Gastroesophageal sphincter (tissue), 4 donors: Measurements from ENCODE around the gene RAB25. TPM values are rescaled to one million over a fixed set of nuclear protein-coding genes. Genes with fewer than 3 reads are reported as not detected.

ENCODE experiments used
- ATAC-seq: fragments of 150-250 bp; one replicate; pipeline ENCODE4 v1.9.1; 2016; ENCODE audit warnings: mild to moderate bottlenecking, moderate library complexity
- H3K27ac ChIP-seq, 4 donors: fragments of 200-600 bp; sonication (generic) in 3 of 4; 1 replicate in 3 of 4; 2 replicates in 1 of 4; pipeline ENCODE4 v1.5.1; 2016 to 2019
- H3K27me3 ChIP-seq: fragments of 200-600 bp; sonication (generic); one replicate; pipeline ENCODE4 v1.5.1; 2019
- H3K36me3 ChIP-seq, 2 donors: fragments of 200-600 bp; sonication (generic); one replicate each; pipeline ENCODE4 v1.5.1; 2019; ENCODE audit warnings: control low read depth in 1 of 2
- H3K4me1 ChIP-seq, 3 donors: fragments of 200-600 bp; sonication (generic); 1 replicate in 2 of 3; 2 replicates in 1 of 3; pipeline ENCODE4 v1.5.1; 2016 to 2019; ENCODE audit warnings: control low read depth in 2 of 3
- H3K4me3 ChIP-seq, 2 donors: fragments of 200-600 bp; sonication (generic); one replicate each; pipeline ENCODE4 v1.5.1; 2019; ENCODE audit warnings: mild to moderate bottlenecking in 1 of 2, moderate library complexity in 1 of 2
- H3K9me3 ChIP-seq, 3 donors: fragments of 200-600 bp; sonication (generic); one replicate each; pipeline ENCODE4 v1.5.1; 2017 to 2019; ENCODE audit warnings: control low read depth in 2 of 3
- EP300 ChIP-seq: sonication (generic); formaldehyde crosslinking; IDR thresholded peaks from one replicate; pipeline ENCODE4 v1.6.1; 2017; ENCODE audit warnings: antibody characterized with exemption, mild to moderate bottlenecking
- POLR2A ChIP-seq, 2 donors: fragments of 450-650 bp; IDR thresholded peaks; one replicate each; pipeline ENCODE4 v1.6.1; 2017; ENCODE audit warnings: antibody characterized with exemption in 2 of 2, mild to moderate bottlenecking in 2 of 2, moderate library complexity in 1 of 2
- POLR2AphosphoS5 ChIP-seq: sonication (generic); formaldehyde crosslinking; IDR thresholded peaks from one replicate; pipeline ENCODE4 v1.6.1; 2017; ENCODE audit warnings: antibody characterized with exemption
- WGBS, 2 donors: methylation state at CpG; one replicate each; pipeline ENCODE4 v1.1.5; 2018; ENCODE audit warnings: low coverage in 1 of 2; 5-methylcytosine and 5-hydroxymethylcytosine counted together
- total RNA-seq, 4 donors: library from RNA; depleted of rRNA; stranded (reverse); fragments of >200 nt; gene quantifications; one replicate each; pipeline ENCODE4 v1.1.0, GENCODE V29; 2016
- TF ChIP-seq, protein P1 (sequence below), 4 experiments: fragments of 200-600 bp in 2 of 4; fragments of 450-650 bp in 2 of 4; sonication (generic) in 1 of 4; IDR thresholded peaks; one replicate each; pipeline ENCODE4 v1.5.1; 2017 to 2019; ENCODE audit warnings: antibody characterized with exemption in 4 of 4, mild to moderate bottlenecking in 2 of 4, moderate library complexity in 2 of 4

RAB25 gene
- total RNA-seq, 4 donors from 2014 or later = 22.1 TPM; not detected in 3

DNA sequence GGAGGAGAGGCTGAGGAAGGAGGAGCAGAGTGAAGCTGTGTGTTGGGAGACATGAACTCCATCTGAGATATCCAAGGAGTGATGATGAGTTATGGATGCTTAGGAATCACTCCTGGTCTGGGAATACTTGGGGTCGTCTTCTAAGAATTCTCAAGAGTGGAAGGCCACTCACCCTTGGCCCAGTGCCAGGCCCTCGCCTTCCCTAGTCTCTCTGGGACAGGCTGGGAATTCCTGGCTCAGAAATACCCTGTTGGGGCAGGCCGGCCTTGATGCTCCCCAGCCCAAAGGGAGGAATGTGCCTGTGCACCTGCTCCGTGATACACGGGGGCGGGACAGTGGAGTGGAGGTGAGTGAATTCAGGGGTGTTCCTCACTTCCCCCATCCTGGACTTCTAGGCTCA is 40.9 kb downstream of the RAB25 start:
- 40 to 53% methylated on average over 1 to 2 of the region's 6 CpGs for WGBS, 2 donors
- no peaks in the 10 kb centered on the region for H3K36me3 ChIP-seq
- H3K27me3 ChIP-seq = no peaks in the 10 kb centered on the region
- peaks cover 18 to 81% (median 61%) of the 10 kb centered on the region in 3 donors for H3K4me1 ChIP-seq
- no peak for ATAC-seq
- TF ChIP-seq, protein P1, sequence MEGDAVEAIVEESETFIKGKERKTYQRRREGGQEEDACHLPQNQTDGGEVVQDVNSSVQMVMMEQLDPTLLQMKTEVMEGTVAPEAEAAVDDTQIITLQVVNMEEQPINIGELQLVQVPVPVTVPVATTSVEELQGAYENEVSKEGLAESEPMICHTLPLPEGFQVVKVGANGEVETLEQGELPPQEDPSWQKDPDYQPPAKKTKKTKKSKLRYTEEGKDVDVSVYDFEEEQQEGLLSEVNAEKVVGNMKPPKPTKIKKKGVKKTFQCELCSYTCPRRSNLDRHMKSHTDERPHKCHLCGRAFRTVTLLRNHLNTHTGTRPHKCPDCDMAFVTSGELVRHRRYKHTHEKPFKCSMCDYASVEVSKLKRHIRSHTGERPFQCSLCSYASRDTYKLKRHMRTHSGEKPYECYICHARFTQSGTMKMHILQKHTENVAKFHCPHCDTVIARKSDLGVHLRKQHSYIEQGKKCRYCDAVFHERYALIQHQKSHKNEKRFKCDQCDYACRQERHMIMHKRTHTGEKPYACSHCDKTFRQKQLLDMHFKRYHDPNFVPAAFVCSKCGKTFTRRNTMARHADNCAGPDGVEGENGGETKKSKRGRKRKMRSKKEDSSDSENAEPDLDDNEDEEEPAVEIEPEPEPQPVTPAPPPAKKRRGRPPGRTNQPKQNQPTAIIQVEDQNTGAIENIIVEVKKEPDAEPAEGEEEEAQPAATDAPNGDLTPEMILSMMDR (IDR thresholded peaks at IDR 0.05) = no peak
- TF ChIP-seq POLR2A (IDR thresholded peaks at IDR 0.05) (no peak), POLR2AphosphoS5 (no peak), EP300 (no peak)
- no peaks in the 10 kb centered on the region for H3K9me3 ChIP-seq
- no peak overlapping the region for H3K4me3 ChIP-seq
- peak overlapping the region in 3 of 4 donors; percentile 94 to 98 (median 97) for H3K27ac ChIP-seq

DNA sequence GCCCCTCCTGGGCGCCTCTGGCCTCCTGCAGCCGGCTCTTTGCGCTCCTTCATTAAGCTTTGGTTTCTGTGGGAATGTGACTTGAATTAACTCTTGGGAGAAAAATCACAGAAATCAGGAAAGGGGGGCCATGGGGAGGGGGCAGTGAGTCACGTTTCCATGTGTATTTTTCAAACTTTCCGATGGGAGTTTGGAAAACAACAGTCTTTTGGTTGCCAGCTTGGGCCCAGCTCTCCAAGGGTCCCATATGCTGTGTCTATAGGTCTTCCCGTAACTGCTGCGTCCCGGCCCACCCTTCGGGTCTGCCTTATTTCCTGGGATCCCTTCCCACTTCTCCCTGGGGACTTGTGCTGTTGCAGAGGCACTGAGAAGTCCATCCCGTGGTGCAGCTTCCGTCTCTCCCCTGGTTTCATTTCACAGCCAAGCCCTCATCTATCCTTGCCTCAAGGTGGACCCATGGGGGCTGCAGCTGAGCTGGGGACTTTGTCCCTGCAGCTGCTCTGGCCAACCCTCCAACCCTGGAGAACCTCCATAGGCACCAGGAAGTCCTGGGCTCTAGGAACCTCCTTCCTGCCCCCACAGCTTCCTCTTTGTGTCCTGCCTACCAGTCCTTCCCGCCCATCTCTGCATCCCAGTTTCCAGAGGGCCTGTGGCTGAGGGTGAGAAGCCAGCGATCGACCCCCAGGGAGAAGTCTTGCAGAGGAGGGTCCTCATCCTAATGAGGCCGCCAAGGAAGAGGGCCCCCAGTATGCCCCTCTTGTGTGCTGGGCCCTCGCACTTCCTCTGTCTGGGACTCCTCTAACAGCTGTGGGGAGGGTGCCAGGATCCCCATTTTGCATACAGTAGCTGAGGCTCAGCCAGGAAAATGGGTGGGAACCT is 41.9 kb downstream of the RAB25 start:
- Histone ChIP-seq H3K4me3 (no peak overlapping the region), H3K27ac (peak overlapping the region; percentile 87 to 98 (median 96)), H3K9me3 (no peaks in the 10 kb centered on the region), H3K36me3 (no peaks in the 10 kb centered on the region), H3K27me3 (no peaks in the 10 kb centered on the region), H3K4me1 (peaks cover 18 to 79% (median 63%) of the 10 kb centered on the region in 3 donors)
- TF ChIP-seq POLR2AphosphoS5 = no peak
- no peak for TF ChIP-seq POLR2A (IDR thresholded peaks at IDR 0.05)
- TF ChIP-seq EP300 = no peak
- TF ChIP-seq, protein P1 (IDR thresholded peaks at IDR 0.05) = no peak
- no peak for ATAC-seq
- 43 to 45% methylated on average over 4 of the region's 16 CpGs for WGBS, 2 donors

DNA sequence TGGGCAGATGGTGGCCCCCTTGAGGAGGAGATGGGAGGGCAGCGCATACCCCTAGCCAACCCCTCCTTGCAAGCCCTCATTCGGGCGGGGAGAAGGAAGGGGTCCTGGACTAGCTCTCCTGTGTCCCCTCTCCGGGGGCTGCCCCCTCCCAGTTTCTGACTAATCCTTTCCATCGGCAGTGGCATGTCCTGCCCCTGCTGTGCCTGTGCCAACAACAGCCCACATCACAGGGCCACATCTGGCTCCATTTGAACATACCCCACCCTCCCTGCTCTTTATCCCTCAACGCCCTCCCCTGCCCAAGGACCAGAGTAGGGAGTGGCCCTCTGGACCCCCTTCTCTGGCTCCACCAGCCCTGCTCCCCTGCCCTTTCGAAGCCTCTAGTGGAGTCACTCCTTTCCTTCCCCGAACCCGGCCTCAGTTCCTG is 42.6 kb downstream of the RAB25 start:
- Histone ChIP-seq H3K9me3 (no peaks in the 10 kb centered on the region), H3K4me3 (peak overlapping the region in 1 of 2 donors; percentile 10), H3K27ac (peak overlapping the region; percentile 87 to 98 (median 96)), H3K4me1 (peaks cover 18 to 78% (median 63%) of the 10 kb centered on the region in 3 donors), H3K36me3 (no peaks in the 10 kb centered on the region), H3K27me3 (no peaks in the 10 kb centered on the region)
- peak; percentile 1 for ATAC-seq
- TF ChIP-seq POLR2A (IDR thresholded peaks at IDR 0.05) (no peak), POLR2AphosphoS5 (peak; percentile 62)
- WGBS, 2 donors = 33% methylated on average over 8 of the region's 9 CpGs; no CpG with 5 or more reads in 1 of the 2 donors

DNA sequence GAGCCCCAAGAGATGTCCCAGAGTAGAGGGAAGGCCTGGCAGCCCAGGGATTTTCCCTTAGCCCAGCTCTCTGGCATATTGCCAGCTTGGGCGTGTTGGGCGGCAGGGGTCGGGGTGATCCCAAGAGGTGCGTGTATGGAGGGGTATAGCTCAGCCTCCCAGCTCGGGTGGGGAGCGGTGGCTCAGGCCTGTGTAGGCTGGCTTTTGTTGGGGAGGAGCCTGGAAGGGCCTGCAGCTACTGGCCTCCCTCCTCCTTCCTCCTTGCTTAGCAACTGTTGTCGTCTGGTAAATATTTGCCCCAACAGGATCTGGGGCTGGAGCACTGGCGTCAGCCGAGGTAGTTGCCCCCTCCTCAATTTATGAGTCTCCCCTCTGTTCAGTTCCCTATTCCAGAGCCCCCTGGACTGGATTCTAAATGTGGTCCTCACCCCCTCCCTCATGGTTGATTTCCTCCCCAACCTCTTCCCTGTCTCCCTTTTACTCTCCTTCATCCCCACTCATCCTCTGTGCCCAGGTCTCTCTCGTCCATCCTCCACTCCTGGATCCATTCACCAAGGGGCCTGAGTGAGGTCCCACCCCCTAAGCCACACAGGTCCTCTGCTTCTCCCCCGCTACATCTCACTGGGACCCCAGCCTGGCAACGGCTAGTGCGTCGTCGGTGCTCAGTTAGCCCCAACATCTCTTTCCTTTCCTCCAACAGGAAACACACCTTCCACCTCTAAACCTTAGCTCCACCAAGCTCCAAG is 43.3 kb downstream of the RAB25 start:
- Histone ChIP-seq H3K36me3 (no peaks in the 10 kb centered on the region), H3K9me3 (no peaks in the 10 kb centered on the region), H3K27ac (peak overlapping the region; percentile 87 to 98 (median 96)), H3K27me3 (no peaks in the 10 kb centered on the region), H3K4me1 (peaks cover 18 to 83% (median 63%) of the 10 kb centered on the region in 3 donors), H3K4me3 (peak overlapping the region in 1 of 2 donors; percentile 10)
- TF ChIP-seq POLR2AphosphoS5 (peak; percentile 40), EP300 (no peak), POLR2A (IDR thresholded peaks at IDR 0.05) (no peak)
- TF ChIP-seq, protein P1 (IDR thresholded peaks at IDR 0.05) = no peak
- WGBS, 2 donors = 0 to 24% methylated on average over 1 to 11 of the region's 15 CpGs
- ATAC-seq = peak; percentile 52
